Measurements from ENCODE around the gene CXCL11. TPM values are rescaled to one million over a fixed set of nuclear protein-coding genes. Genes with fewer than 3 reads are reported as not detected.
"Not testable (repeated sequence)": the region's sequence is repeated elsewhere in the genome, so short reads cannot be mapped to it uniquely, and the experiment has no call there.

Gene CXCL11
- total RNA-seq, 1 donor from 2014 or later = not detected

GRCh38 chr4:76000279-76000678 lies 35.6 kb downstream of the CXCL11 start:
- no peak for DNase-seq

GRCh38 chr4:75998525-75999147 lies 37.2 kb downstream of the CXCL11 start:
- DNase-seq = not testable (repeated sequence)

- no peak for DNase-seq
These were observed 37.9 kb downstream of the CXCL11 start for GRCh38 chr4:75997946-75998345.

- DNase-seq = no peak
These were observed 38.8 kb downstream of the CXCL11 start for GRCh38 chr4:75997081-75997480.

GRCh38 chr4:75995727-75996126 lies 40.1 kb downstream of the CXCL11 start:
- no peak for DNase-seq

GRCh38 chr4:75992462-75992861 lies 43.4 kb downstream of the CXCL11 start:
- no peak for DNase-seq

- no peak for DNase-seq
These were observed 45.9 kb downstream of the CXCL11 start for GRCh38 chr4:75989846-75990528.

- no peak for DNase-seq
These were observed 50.8 kb downstream of the CXCL11 start for GRCh38 chr4:75985116-75985515.

Other genes starting within 250 kb of the CXCL11 start
- gene PPEF2, start 133.6 kb downstream of the CXCL11 start, total RNA-seq = not detected
- 21.4 TPM for gene NAAA, start 95.1 kb downstream of the CXCL11 start, total RNA-seq
- gene SDAD1, start 45.1 kb downstream of the CXCL11 start, total RNA-seq = 38.4 TPM
- not detected for gene CXCL9, start 28.6 kb downstream of the CXCL11 start, total RNA-seq
- gene CXCL10, start 12.6 kb downstream of the CXCL11 start, total RNA-seq = 0.78 TPM
- 0.78 TPM for gene ART3, start 38.6 kb upstream of the CXCL11 start, total RNA-seq
- gene NUP54, start 112.3 kb upstream of the CXCL11 start, total RNA-seq = 162 TPM
- gene SCARB2, start 177.8 kb upstream of the CXCL11 start, total RNA-seq = 223 TPM
- gene FAM47E, start 215.7 kb upstream of the CXCL11 start, total RNA-seq = 3.9 TPM